Transverse colon (tissue), 4 donors: ENCODE data around the gene AFF1. TPM values are rescaled to one million over a fixed set of nuclear protein-coding genes. Genes with fewer than 3 reads are reported as not detected.

Experiments
- DNase-seq: peaks from one replicate; pipeline ENCODE4 v3.0.0-alpha.2; 2019
- H3K27ac ChIP-seq, 4 donors: fragments of 200-600 bp; sonication (generic); 2 replicates each; pipeline ENCODE4 v1.5.1; 2016 to 2018; ENCODE audit warnings: inconsistent platforms in 4 of 4
- H3K27me3 ChIP-seq: fragments of 200-600 bp; sonication (generic); 2 replicates; pipeline ENCODE4 v1.5.1; 2017; ENCODE audit warnings: inconsistent platforms
- H3K36me3 ChIP-seq, 4 donors: fragments of 200-600 bp; sonication (generic); 2 replicates each; pipeline ENCODE4 v1.5.1; 2017 to 2019; ENCODE audit warnings: inconsistent platforms in 4 of 4
- H3K4me1 ChIP-seq, 4 donors: fragments of 200-600 bp; sonication (generic); 2 replicates each; pipeline ENCODE4 v1.5.1; 2017 to 2020; ENCODE audit warnings: inconsistent platforms in 4 of 4
- H3K4me3 ChIP-seq, 4 donors: fragments of 200-600 bp; sonication (generic); 1 replicate in 1 of 4; 2 replicates in 3 of 4; pipeline versions ENCODE4 v1.5.1 to v1.6.1; 2017 to 2019; ENCODE audit warnings: inconsistent platforms in 4 of 4
- H3K9me3 ChIP-seq, 2 donors: fragments of 200-600 bp; sonication (generic); 2 replicates each; pipeline ENCODE4 v1.5.1; 2017 to 2019; ENCODE audit warnings: inconsistent platforms in 2 of 2
- EP300 ChIP-seq: sonication (generic); formaldehyde crosslinking; IDR thresholded peaks from one replicate; pipeline ENCODE4 v1.6.1; 2017; ENCODE audit warnings: antibody characterized with exemption, low read depth
- POLR2A ChIP-seq: fragments of 450-650 bp; IDR thresholded peaks from one replicate; pipeline ENCODE4 v1.6.1; 2016; ENCODE audit warnings: antibody characterized with exemption, mild to moderate bottlenecking, moderate library complexity
- POLR2AphosphoS5 ChIP-seq, 3 donors: sonication (generic); formaldehyde crosslinking; IDR thresholded peaks; one replicate each; pipeline ENCODE4 v1.6.1; 2016; ENCODE audit warnings: antibody characterized with exemption in 3 of 3
- WGBS, 2 donors: methylation state at CpG; one replicate each; pipeline ENCODE4 v1.1.5; 2018; ENCODE audit warnings: low coverage in 1 of 2; 5-methylcytosine and 5-hydroxymethylcytosine counted together
- in situ Hi-C, 4 donors: fragments of 200-750 bp; cut with MboI; loops; one replicate each; pipeline versions ENCODE4 v1.15.0 to v1.15.1; 2017; ENCODE audit warnings: low sequenced_read_pairs in 3 of 4, low pct_ligation_motif_present in 1 of 4, low pct_unique_long_range_greater_than_20kb in 1 of 4
- intact Hi-C: fragments of 100-400 bp; cut with DNase I; formaldehyde crosslinking; loops from one replicate; pipeline ENCODE4 v1.15.1; 2023; ENCODE audit warnings: low total_unique reads
- total RNA-seq, 4 donors: library from RNA; depleted of rRNA; stranded (reverse); fragments of >200 nt; gene quantifications; one replicate each; pipeline ENCODE4 v1.1.0, GENCODE V29; 2016
- TF ChIP-seq, protein P1 (sequence below), 5 experiments: fragments of 200-600 bp in 3 of 5; fragments of 450-650 bp in 2 of 5; sonication (generic) in 3 of 5; IDR thresholded peaks; 1 replicate in 2 of 5; 2 replicates in 3 of 5; pipeline ENCODE4 v1.5.1; 2016 to 2017; ENCODE audit warnings: antibody characterized with exemption in 5 of 5, inconsistent platforms in 3 of 5, mild to moderate bottlenecking in 2 of 5, moderate library complexity in 1 of 5

The AFF1 gene
- total RNA-seq, 4 donors from 2014 or later: 77.1 to 151 (median 97.0) TPM

DNA sequence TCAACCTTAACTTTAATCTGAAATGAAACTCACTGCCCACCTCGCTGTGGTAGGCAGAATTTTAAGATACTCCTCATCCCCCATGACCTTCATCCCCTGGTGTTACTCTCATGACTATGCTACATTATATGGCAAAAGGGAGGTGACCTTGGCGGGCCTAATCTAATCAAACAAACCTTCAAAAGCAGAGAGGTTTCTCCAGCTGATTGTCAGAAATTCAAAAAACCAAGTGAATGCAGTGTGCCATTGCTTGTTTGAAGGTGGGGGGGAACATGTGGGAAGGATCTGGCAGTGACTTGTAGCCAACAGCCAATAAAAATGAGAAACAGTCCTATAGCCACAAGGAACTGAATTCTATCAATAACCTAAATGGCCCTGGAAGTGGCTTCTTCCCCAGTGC lies 237.1 kb downstream of the AFF1 start:
- TF ChIP-seq, protein P1, sequence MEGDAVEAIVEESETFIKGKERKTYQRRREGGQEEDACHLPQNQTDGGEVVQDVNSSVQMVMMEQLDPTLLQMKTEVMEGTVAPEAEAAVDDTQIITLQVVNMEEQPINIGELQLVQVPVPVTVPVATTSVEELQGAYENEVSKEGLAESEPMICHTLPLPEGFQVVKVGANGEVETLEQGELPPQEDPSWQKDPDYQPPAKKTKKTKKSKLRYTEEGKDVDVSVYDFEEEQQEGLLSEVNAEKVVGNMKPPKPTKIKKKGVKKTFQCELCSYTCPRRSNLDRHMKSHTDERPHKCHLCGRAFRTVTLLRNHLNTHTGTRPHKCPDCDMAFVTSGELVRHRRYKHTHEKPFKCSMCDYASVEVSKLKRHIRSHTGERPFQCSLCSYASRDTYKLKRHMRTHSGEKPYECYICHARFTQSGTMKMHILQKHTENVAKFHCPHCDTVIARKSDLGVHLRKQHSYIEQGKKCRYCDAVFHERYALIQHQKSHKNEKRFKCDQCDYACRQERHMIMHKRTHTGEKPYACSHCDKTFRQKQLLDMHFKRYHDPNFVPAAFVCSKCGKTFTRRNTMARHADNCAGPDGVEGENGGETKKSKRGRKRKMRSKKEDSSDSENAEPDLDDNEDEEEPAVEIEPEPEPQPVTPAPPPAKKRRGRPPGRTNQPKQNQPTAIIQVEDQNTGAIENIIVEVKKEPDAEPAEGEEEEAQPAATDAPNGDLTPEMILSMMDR (IDR thresholded peaks at IDR 0.05): no peak
- H3K4me1 ChIP-seq: no peaks in the 10 kb centered on the region
- intact Hi-C loops (no loop called here), in situ Hi-C loops (loop anchor here in 1 of 4 donors (25.0 kb wide), 1 partner anchor 290 kb away; no protein-coding TSS in a partner anchor)
- peaks cover 0 to 16% (median 0%) of the 10 kb centered on the region in 4 donors for H3K36me3 ChIP-seq
- no peaks in the 10 kb centered on the region for H3K27me3 ChIP-seq
- DNase-seq: no peak
- no peaks in the 10 kb centered on the region for H3K9me3 ChIP-seq
- no peak overlapping the region for H3K27ac ChIP-seq
- no peak overlapping the region for H3K4me3 ChIP-seq
- 98 to 100% methylated on average over 1 to 2 of the region's 2 CpGs for WGBS, 2 donors

DNA sequence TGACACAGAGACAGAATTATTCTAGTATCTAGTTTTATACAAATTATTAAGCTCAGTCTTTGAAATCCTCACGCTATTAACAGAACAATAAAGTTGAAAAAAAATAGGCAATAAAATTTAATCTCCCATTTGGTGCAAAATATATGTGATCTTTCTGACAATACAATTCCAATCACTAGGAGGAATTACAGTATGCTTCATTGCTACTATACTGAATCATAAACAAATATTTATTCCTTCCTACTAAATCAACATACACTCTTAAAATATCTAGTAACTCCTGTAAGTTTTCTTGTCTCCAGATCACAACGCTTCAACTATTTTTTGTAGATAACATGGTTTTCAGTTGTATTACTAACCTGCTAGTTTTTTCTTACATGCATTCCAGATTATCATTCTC lies 239.9 kb downstream of the AFF1 start:
- Histone ChIP-seq H3K4me1 (no peaks in the 10 kb centered on the region), H3K27ac (no peak overlapping the region), H3K4me3 (no peak overlapping the region), H3K36me3 (peaks cover 0 to 4% (median 0%) of the 10 kb centered on the region in 4 donors), H3K27me3 (no peaks in the 10 kb centered on the region), H3K9me3 (no peaks in the 10 kb centered on the region)
- intact Hi-C loops: no loop called here
- TF ChIP-seq POLR2A: no peak
- no peak for TF ChIP-seq POLR2AphosphoS5 (IDR thresholded peaks at IDR 0.05)
- in situ Hi-C loops: loop anchor here in 1 of 4 donors (25.0 kb wide), 1 partner anchor 288 kb away; no protein-coding TSS in a partner anchor
- 97 to 100% methylated on average over 2 of the region's 2 CpGs for whole genome bisulfite sequencing, 2 donors
- DNase-seq: no peak

DNA sequence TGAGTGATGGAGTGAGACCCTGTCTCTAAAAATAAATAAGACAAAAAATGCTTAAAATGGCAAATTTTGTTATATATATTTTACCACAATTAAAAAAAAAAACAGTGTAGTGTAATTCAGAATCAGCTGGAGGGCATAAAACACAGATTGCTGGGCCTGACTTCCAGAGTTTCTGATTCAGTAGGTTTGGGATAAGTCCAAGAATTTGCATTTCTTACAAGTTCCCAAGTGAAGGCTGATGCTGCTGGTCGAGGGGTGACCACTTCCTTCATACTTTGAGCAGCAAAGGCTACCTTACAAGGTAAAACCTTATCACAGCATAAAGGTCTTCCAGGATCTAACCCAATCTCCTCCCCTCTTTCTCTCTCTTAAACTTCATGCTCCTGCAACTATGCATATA lies 244.9 kb downstream of the AFF1 start:
- H3K36me3 ChIP-seq: no peaks in the 10 kb centered on the region
- no peaks in the 10 kb centered on the region for H3K4me1 ChIP-seq
- no peak overlapping the region for H3K4me3 ChIP-seq
- no peak overlapping the region for H3K27ac ChIP-seq
- TF ChIP-seq EP300: no peak
- no peak for TF ChIP-seq POLR2A
- TF ChIP-seq POLR2AphosphoS5 (IDR thresholded peaks at IDR 0.05): no peak
- TF ChIP-seq, protein P1 (IDR thresholded peaks at IDR 0.05): no peak
- DNase-seq: no peak
- WGBS, 2 donors: 77% methylated on average over 1 of the region's 1 CpG; no CpG with 5 or more reads in 1 of the 2 donors
- H3K27me3 ChIP-seq: no peaks in the 10 kb centered on the region
- in situ Hi-C loops (no loop called here), intact Hi-C loops (no loop called here)
- no peaks in the 10 kb centered on the region for H3K9me3 ChIP-seq

DNA sequence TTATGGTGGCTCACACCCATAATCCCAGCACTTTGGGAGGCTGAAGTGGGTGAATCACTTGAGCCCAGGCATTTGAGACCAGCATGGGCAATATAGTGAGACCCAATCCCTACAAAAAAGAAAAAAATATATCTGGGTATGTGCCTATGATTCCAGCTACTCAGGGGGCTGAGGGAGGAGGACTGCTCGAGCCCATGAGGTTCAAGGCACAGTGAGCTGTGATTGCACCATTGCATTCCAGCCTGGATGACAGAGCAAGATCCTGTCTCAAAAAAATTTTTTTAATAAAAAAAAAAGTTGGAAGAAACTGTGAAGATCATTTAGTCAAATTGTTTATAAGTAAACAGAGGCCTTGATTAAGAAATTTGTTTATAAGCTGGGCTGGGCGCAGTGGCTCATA lies 246.0 kb downstream of the AFF1 start:
- WGBS, 2 donors: 79 to 91% methylated on average over 2 of the region's 2 CpGs
- H3K27me3 ChIP-seq: no peaks in the 10 kb centered on the region
- intact Hi-C loops (no loop called here), in situ Hi-C loops (no loop called here)
- H3K9me3 ChIP-seq: no peaks in the 10 kb centered on the region
- TF ChIP-seq, protein P1 (IDR thresholded peaks at IDR 0.05): no peak
- TF ChIP-seq EP300: no peak
- TF ChIP-seq POLR2AphosphoS5 (IDR thresholded peaks at IDR 0.05): no peak
- no peak for TF ChIP-seq POLR2A
- H3K27ac ChIP-seq: no peak overlapping the region
- DNase-seq: no peak
- no peaks in the 10 kb centered on the region for H3K4me1 ChIP-seq
- H3K4me3 ChIP-seq: no peak overlapping the region
- no peaks in the 10 kb centered on the region for H3K36me3 ChIP-seq
